Activated naive CD8-positive, alpha-beta T cell treated with anti-CD3 and anti-CD28 coated beads for 36 hours (primary cell): ENCODE measurements around the gene PABPC1L2A. TPM values are rescaled to one million over a fixed set of nuclear protein-coding genes. Genes with fewer than 3 reads are reported as not detected.
A peak's percentile ranks its signal among the peaks of the same experiment; 100 is the strongest.
"Not testable (repeated sequence)": the region's sequence is repeated elsewhere in the genome, so short reads cannot be mapped to it uniquely, and the experiment has no call there.

Experiments
- DNase-seq: peaks from one replicate; pipeline ENCODE4 v3.0.0; 2021
- H3K27ac Mint-ChIP-seq: one replicate; pipeline ENCODE4 v1.8.0; 2022; ENCODE audit warnings: mild to moderate bottlenecking, moderate library complexity, mixed read lengths
- H3K27me3 Mint-ChIP-seq: one replicate; pipeline ENCODE4 v1.8.0; 2022; ENCODE audit warnings: mild to moderate bottlenecking, mixed read lengths
- H3K36me3 Mint-ChIP-seq: one replicate; pipeline ENCODE4 v1.8.0; 2021; ENCODE audit warnings: mild to moderate bottlenecking, mixed read lengths
- H3K4me1 Mint-ChIP-seq: one replicate; pipeline ENCODE4 v1.8.0; 2021; ENCODE audit warnings: mixed read lengths
- H3K4me3 Mint-ChIP-seq: one replicate; pipeline ENCODE4 v1.8.0; 2022; ENCODE audit warnings: mild to moderate bottlenecking, moderate library complexity, mixed read lengths
- H3K9me3 Mint-ChIP-seq: one replicate; pipeline ENCODE4 v1.8.0; 2022; ENCODE audit warnings: mixed read lengths
- total RNA-seq, 2 experiments: library from RNA; stranded (reverse); gene quantifications; one replicate each; pipeline ENCODE4 v1.2.3, GENCODE V29; 2021

PABPC1L2A gene
- total RNA-seq: not detected

DNA sequence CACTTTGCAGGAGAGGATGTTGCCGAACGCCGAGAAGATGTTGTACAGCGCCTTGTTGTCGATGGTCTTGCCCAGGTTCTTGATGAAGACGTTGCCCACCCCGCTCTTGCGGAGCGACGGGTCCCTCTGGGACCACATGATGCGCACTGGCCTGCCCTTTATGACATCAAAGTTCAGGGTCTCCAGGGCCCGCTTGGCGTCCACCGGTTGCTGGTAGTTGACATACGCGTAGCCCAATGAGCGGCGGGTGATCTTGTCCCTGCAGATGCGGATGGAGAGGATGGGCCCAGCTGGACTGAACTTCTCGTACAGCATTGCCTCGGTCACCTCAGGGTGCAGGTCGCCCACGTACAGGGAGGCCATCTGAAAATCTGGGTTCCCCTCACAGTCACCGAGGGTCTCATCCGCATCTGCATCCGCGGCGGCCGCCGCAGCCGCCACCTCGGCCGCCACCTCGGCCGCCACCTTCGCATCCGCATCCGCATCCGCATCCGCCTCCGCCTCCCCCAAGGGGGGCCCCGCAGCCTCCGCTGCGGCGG lies at the start of gene PABPC1L2A:
Gene PABPC1L2A, minus strand, starts transcription at position 489 of the 539 bp plus-strand sequence. Its CDS starts 126 bp downstream, at position 363.
- H3K27me3 Mint-ChIP-seq: peaks cover 18% of the 10 kb centered on the region
- H3K4me3 Mint-ChIP-seq, H3K27ac Mint-ChIP-seq, H3K36me3 Mint-ChIP-seq, H3K4me1 Mint-ChIP-seq, DNase-seq, H3K9me3 Mint-ChIP-seq: not testable (repeated sequence)

DNA sequence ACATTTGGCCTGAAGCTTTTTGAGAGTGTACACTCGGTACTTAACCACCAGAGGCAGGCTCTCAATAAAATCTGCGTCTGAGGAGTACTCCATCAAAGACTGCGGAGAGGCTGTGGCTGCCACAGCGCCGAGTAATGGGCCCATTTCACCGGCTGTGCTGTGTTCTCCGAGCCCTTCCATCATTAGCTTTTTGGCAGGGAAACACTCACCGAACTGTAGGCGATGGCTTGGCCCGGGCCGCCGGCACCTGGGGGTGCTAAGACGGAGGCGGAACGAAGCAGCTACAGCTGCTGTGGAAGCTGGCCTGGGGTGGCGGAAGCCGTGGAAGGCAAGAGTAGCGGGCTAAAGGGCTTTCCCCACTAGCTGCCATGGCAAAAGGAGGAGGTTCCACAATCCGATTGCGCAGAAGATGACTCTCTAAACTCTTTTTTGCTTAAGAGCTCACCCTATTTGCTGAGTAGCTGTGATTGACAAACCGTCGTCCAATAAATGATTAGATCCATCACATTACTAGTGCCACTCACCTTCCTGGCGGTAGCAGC lies 48.5 kb upstream of the PABPC1L2A start:
- Mint-ChIP-seq H3K4me1 (no peaks in the 10 kb centered on the region), H3K36me3 (peaks cover 1% of the 10 kb centered on the region), H3K27me3 (peaks cover 11% of the 10 kb centered on the region), H3K9me3 (no peaks in the 10 kb centered on the region), H3K27ac (no peak overlapping the region), H3K4me3 (peak overlapping the region; percentile 59)
- peak; percentile 7 for DNase-seq

DNA sequence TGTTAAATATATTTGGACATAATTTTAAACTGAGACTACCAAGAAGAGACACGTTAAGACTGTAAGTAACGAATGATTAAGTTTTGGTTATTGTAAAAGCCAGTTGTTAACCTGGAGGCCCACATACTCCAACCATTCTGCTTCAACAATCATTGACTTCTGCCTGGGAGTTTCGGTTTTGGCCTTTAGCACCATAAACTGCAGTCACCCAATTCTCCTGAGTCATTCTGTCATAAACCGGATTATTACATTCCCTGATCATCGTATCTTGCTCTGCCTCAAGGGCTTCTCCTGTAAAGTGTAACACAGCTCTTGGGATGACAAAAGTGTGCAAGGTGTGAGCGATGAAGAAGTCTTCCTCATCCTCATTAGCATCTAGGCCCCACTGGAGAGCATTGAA lies 46.9 kb upstream of the PABPC1L2A start:
- H3K36me3 Mint-ChIP-seq: peaks cover 1% of the 10 kb centered on the region
- H3K27me3 Mint-ChIP-seq: peaks cover 11% of the 10 kb centered on the region
- no peak overlapping the region for H3K27ac Mint-ChIP-seq
- H3K4me3 Mint-ChIP-seq: no peak overlapping the region
- no peaks in the 10 kb centered on the region for H3K4me1 Mint-ChIP-seq
- no peaks in the 10 kb centered on the region for H3K9me3 Mint-ChIP-seq
- no peak for DNase-seq

DNA sequence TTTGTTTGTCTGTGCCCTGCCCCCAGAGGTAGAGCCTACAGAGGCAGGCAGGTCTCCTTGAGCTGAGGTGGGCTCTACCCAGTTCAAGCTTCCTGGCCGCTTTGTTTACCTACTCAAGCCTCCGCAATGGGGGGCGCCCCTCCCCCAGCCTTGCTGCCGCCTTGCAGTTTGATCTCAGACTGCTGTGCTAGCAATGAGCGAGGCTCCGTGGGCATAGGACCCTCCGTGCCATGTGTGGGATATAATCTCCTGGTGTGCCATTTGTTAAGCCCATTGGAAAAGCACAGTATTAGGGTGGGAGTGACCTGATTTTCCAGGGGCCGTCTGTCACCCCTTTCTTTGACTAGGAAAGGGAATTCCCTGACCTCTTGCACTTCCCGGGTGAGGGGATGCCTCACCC lies 20.2 kb upstream of the PABPC1L2A start:
- DNase-seq: not testable (repeated sequence)

DNA sequence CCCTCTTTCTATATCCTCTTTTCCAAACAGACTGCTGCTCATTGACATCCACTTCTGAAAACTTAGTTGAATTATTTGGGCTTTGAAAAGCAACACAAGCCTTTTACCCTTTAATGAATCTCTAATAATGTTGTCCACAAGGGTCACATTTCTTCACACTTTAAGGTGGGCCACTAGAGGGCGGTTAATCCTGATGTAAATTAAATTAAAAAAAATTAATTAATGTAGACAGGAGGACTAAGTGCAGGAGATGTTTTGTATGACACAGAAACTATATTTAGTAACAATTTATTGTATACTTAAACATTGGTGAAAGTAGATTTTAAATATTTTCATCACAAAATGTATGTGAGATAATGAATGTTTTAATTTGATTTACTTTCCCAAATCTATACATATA lies 7.5 kb upstream of the PABPC1L2A start:
- not testable (repeated sequence) for H3K27ac Mint-ChIP-seq, H3K27me3 Mint-ChIP-seq, H3K36me3 Mint-ChIP-seq, H3K4me3 Mint-ChIP-seq, H3K9me3 Mint-ChIP-seq, DNase-seq, H3K4me1 Mint-ChIP-seq

More for the DNA sequence above, 20.2 kb upstream of the PABPC1L2A start:
- H3K27me3 Mint-ChIP-seq, H3K9me3 Mint-ChIP-seq, H3K27ac Mint-ChIP-seq, H3K4me1 Mint-ChIP-seq, H3K4me3 Mint-ChIP-seq, H3K36me3 Mint-ChIP-seq: not testable (repeated sequence)

DNA sequence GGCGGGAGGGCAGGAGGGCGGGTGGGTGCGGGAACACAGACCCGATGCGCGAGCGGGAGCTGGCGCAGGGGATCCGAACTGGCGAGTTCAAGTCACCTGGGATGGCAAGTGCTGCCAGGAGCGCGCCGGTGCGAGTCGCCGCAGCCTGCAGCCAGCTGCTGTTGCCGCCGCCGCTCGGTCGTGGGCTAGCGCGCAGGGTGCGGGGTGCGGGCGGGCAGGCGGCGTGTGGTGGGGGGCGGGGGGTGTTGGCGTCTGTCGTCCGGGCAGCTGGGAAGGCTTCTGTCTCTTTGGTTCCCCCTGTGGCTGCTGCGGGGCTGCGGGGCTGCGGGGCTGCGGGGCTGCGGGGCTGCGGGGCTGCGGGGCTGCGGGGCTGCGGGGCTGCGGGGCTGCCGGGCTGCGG lies 572 bp upstream of the PABPC1L2A start:
- peaks cover 13% of the 10 kb centered on the region for H3K27me3 Mint-ChIP-seq

DNA sequence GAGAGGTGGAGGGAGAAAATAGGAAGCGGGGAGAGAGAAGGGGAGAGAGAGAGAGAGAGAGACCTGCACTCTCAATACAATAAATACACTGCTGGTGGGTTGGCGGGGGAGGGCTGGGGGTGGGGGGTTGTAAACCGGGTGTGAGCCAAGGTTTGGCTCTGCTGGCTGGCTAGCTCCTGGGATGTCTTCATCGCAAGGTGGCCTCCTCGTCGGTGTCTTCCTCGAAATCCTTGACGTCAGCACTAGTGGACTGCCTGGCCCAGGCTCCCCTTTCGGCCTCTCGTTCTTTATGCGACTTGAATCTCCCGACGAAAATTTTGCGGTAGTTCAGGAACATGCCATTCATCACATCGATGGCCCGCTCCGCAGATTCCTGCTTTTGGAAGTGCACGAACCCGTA lies 715 bp downstream of the PABPC1L2A start:
- H3K36me3 Mint-ChIP-seq, H3K27ac Mint-ChIP-seq, H3K4me3 Mint-ChIP-seq: not testable (repeated sequence)

More for the DNA sequence above, 572 bp upstream of the PABPC1L2A start:
- H3K36me3 Mint-ChIP-seq, H3K9me3 Mint-ChIP-seq, H3K4me3 Mint-ChIP-seq, H3K27ac Mint-ChIP-seq, DNase-seq, H3K4me1 Mint-ChIP-seq: not testable (repeated sequence)

DNA sequence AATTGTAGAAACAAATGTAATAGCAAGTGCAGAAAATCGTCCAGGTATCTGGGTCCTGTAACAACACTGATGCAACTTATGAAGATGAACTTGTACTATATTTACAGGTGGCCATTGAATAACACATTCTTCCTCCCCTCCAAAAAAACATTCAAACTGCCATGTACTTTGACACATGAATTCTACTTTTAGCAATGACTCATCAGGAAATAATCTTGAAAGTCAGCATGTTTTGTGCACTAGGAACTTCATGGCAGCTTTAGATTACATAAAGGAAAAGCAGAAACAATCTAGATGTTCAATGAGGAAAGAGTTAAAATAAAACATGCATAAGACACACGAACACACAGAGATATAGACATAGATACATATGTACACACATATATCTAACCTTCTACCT lies 2.5 kb downstream of the PABPC1L2A start:
- Mint-ChIP-seq H3K27me3 (peaks cover 26% of the 10 kb centered on the region), H3K4me1 (no peaks in the 10 kb centered on the region), H3K4me3 (no peak overlapping the region), H3K9me3 (no peaks in the 10 kb centered on the region), H3K27ac (no peak overlapping the region), H3K36me3 (no peaks in the 10 kb centered on the region)
- no peak for DNase-seq

More for the DNA sequence above, 715 bp downstream of the PABPC1L2A start:
- H3K9me3 Mint-ChIP-seq, H3K4me1 Mint-ChIP-seq, DNase-seq: not testable (repeated sequence)
- H3K27me3 Mint-ChIP-seq: peaks cover 20% of the 10 kb centered on the region

DNA sequence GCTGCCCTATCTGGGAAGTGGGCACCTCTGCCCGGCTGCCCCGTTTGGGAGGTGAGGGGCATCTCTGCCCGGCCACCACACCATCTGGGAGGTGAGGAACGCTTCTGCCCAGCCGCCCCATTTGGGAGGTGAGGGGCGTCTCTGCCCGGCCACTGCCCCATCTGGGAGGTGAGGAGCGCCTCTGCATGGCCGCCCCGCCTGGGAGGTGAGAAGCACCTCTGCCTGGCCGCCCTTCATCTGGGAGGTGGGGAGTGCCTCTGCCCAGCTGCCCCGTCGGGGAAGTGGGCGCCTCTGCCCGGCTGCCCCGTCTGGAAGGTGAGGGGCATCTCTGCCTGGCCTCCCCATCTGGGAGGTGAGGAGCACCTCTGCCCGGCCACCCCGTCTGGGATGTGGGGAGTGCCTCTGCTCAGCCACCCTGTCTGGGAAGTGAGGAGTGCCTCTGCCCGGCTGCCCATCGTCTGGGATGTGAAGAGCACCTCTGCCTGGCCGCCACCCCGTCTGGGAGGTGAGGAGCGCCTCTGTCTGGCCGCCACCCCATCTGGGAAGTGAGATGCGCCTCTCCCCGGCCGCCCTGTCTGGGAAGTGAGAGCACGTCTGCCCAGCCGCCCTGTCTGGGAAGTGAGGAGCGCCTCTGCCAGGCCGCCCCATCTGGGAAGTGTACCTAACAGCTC lies 9.8 kb downstream of the PABPC1L2A start:
- H3K4me3 Mint-ChIP-seq: no peak overlapping the region
- no peaks in the 10 kb centered on the region for H3K36me3 Mint-ChIP-seq
- DNase-seq: no peak
- H3K27me3 Mint-ChIP-seq: peaks cover 13% of the 10 kb centered on the region
- H3K27ac Mint-ChIP-seq: no peak overlapping the region
- peaks cover 2% of the 10 kb centered on the region for H3K9me3 Mint-ChIP-seq
- no peaks in the 10 kb centered on the region for H3K4me1 Mint-ChIP-seq

DNA sequence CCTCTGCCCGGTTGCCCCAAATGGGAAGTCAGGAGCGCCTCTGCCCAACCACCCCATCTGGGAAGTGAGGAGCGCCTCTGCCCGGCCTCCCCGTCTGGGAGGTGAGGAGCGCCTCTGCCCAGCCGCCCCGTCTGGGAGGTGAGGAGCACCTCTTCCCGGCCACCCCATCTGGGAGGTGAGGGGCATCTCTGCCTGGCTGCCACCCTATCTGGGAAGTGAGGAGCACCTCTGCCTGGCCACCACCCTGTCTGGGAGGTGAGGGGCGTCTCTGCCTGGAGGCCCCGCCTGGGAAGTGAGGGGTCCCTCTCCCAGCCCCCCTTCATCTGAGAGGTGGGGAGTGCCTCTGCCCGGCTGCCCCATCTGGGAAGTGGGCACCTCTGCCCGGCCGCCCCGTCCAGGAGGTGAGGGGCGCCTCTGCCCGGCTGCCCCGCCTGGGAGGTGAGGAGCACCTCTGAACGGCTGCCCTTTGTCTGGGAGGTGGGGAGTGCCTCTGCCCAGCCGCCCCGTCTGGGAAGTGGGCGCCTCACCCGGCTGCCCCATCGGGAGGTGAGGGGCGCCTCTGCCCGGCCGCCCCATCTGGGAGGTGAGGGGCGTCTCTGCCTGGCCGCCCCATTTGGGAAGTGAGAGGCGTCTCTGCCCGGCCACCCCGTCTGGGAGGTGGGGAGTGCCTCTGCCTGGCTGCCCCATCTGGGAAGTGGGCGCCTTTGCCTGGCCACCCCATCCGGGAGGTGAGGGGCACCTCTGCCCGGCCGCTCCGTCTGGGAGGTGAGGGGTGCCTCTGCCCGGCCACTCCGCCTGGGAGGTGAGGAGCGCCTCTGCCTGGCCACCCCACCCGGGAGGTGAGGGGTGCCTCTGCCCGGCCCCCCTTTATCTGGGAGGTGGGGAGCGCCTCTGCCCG lies 10.6 kb downstream of the PABPC1L2A start:
- Mint-ChIP-seq H3K27ac (no peak overlapping the region), H3K9me3 (peaks cover 2% of the 10 kb centered on the region), H3K36me3 (no peaks in the 10 kb centered on the region), H3K27me3 (peaks cover 7% of the 10 kb centered on the region), H3K4me3 (no peak overlapping the region), H3K4me1 (no peaks in the 10 kb centered on the region)
- DNase-seq: no peak

DNA sequence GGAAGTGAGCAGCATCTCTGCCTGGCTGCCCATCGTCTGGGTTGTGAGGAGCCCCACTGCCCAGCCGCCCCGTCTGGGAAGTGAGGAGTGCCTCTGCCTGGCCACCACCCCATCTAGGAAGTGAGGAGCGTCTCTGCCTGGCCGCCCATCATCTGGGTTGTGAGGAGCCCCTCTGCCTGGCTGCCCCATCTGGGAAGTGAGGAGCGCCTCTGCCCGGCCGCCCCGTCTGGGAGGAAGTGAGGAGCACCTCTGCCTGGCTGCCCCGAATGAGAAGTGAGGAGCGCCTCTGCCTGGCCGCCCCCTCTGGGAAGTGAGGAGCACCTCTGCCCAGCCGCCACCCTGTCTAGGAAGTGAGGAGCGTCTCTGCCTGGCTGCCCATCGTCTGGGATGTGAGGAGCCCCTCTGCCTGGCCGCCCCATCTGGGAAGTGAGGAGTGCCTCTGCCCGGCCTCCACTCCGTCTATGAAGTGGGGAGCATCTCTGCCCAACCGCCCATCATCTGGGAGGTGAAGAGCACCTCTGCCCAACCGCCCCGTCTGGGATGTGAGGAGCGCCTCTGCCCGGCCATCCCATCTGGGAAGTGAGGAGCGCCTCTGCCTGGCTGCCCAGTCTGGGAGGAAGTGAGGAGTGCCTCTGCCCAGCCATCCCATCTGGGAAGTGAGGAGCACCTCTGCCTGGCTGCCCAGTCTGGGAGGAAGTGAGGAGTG lies 11.4 kb downstream of the PABPC1L2A start:
- DNase-seq, H3K36me3 Mint-ChIP-seq, H3K4me3 Mint-ChIP-seq, H3K9me3 Mint-ChIP-seq, H3K4me1 Mint-ChIP-seq, H3K27me3 Mint-ChIP-seq, H3K27ac Mint-ChIP-seq: not testable (repeated sequence)

DNA sequence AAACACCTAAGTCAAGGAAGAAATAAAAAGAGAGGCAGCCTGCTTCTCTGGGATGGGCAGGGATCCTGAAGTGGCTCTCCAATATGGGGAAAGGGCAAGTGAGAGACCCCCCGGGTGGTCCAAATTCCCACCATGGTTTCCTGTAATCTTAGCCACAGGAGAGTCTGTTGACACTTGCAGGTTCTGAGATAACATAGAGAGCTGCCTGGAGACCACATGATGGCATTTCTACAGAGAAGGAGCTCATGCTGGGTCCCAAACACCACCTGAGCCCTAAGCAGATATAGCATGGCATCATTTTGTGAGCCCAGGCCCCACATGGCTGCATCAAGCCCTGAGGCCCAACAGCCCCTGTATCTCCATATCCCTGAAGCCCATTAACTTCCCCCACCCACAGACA lies 50.4 kb downstream of the PABPC1L2A start:
- DNase-seq: no peak
- peaks cover 6% of the 10 kb centered on the region for H3K9me3 Mint-ChIP-seq

More for the DNA sequence above, 50.4 kb downstream of the PABPC1L2A start:
- Mint-ChIP-seq H3K4me3 (no peak overlapping the region), H3K27ac (no peak overlapping the region), H3K27me3 (peaks cover 4% of the 10 kb centered on the region), H3K36me3 (no peaks in the 10 kb centered on the region), H3K4me1 (no peaks in the 10 kb centered on the region)
